AG08396 (cell line): ENCODE data around the gene RASL10A.

Source experiments
- DNase-seq: peaks from one replicate; pipeline ENCODE4 v3.0.0; 2012; ENCODE audit warnings: low spot score, mixed read lengths

RASL10A gene

GRCh38 chr22:29319072-29319471 lies 3.6 kb upstream of the RASL10A start:
- no peak for DNase-seq

- no peak for DNase-seq
Observed at GRCh38 chr22:29317827-29318454, 2.4 kb upstream of the RASL10A start.

GRCh38 chr22:29316141-29316828 lies 788 bp upstream of the RASL10A start:
- DNase-seq: no peak

GRCh38 chr22:29314537-29315285 lies 786 bp downstream of the RASL10A start:
- DNase-seq: no peak

- no peak for DNase-seq
Observed at GRCh38 chr22:29313576-29314466, 1.7 kb downstream of the RASL10A start.

GRCh38 chr22:29313126-29313575 lies 2.3 kb downstream of the RASL10A start:
- DNase-seq: peak; percentile 63

- no peak for DNase-seq
Observed at GRCh38 chr22:29312218-29313125, 3.0 kb downstream of the RASL10A start.

GRCh38 chr22:29311464-29312217 lies 3.9 kb downstream of the RASL10A start:
- no peak for DNase-seq

- peak; percentile 100 for DNase-seq
Observed at GRCh38 chr22:29310863-29311339, 4.6 kb downstream of the RASL10A start.

- DNase-seq: no peak
Observed at GRCh38 chr22:29310065-29310862, 5.2 kb downstream of the RASL10A start.

GRCh38 chr22:29309332-29310064 lies 6.0 kb downstream of the RASL10A start:
- no peak for DNase-seq

GRCh38 chr22:29308791-29309262 lies 6.7 kb downstream of the RASL10A start:
- DNase-seq: peak; percentile 70

- DNase-seq: no peak
Observed at GRCh38 chr22:29308148-29308790, 7.2 kb downstream of the RASL10A start.

- DNase-seq: peak; percentile 36
Observed at GRCh38 chr22:29307596-29308147, 7.8 kb downstream of the RASL10A start.

- DNase-seq: peak; percentile 91
Observed at GRCh38 chr22:29306835-29307595, 8.5 kb downstream of the RASL10A start.

- peak; percentile 95 for DNase-seq
Observed at GRCh38 chr22:29306175-29306834, 9.2 kb downstream of the RASL10A start, which contains the start of gene GAS2L1. TSS of gene GAS2L1 (plus strand) at chr22:29306650. CDS start at chr22:29308106, 1,456 bp downstream.
